Osteoblast (primary cell): ENCODE data around the gene PDXK. TPM values are rescaled to one million over a fixed set of nuclear protein-coding genes. Genes with fewer than 3 reads are reported as not detected.
A peak's percentile ranks its signal among the peaks of the same experiment; 100 is the strongest.
"Not testable (repeated sequence)": the region's sequence is repeated elsewhere in the genome, so short reads cannot be mapped to it uniquely, and the experiment has no call there.

ENCODE experiments used
- DNase-seq: peaks from one replicate; pipeline ENCODE4 v3.0.0; 2011; ENCODE audit warnings: low spot score, mixed read lengths; ENCODE audit not compliant: insufficient read length; ENCODE audit errors: missing footprints
- H2AFZ ChIP-seq: 2 replicates; pipeline ENCODE4 v1.6.0; 2011; ENCODE audit warnings: mild to moderate bottlenecking, low read length
- H3K27ac ChIP-seq: 2 replicates; pipeline ENCODE4 v1.5.1; 2011; ENCODE audit warnings: mild to moderate bottlenecking, low read depth, low read length, moderate library complexity
- H3K27me3 ChIP-seq: 2 replicates; pipeline ENCODE4 v1.6.0; 2012; ENCODE audit warnings: mild to moderate bottlenecking, control low read depth, inconsistent platforms, low read length, moderate library complexity; ENCODE audit not compliant: insufficient read depth
- H3K36me3 ChIP-seq: 2 replicates; pipeline ENCODE4 v1.5.1; 2011; ENCODE audit warnings: mild to moderate bottlenecking, low read length, control low read depth, moderate library complexity; ENCODE audit not compliant: insufficient read depth
- H3K4me1 ChIP-seq: 2 replicates; pipeline ENCODE4 v1.5.1; 2011; ENCODE audit warnings: mild to moderate bottlenecking, low read length, control low read depth, moderate library complexity; ENCODE audit not compliant: insufficient read depth
- H3K4me2 ChIP-seq: 2 replicates; pipeline ENCODE4 v1.6.0; 2011; ENCODE audit warnings: mild to moderate bottlenecking, low read length; ENCODE audit not compliant: insufficient read depth
- H3K4me3 ChIP-seq: fragments of 200-600 bp; sonication (generic); 3 replicates; pipeline ENCODE4 v1.5.1; 2012; ENCODE audit warnings: mild to moderate bottlenecking, low read length, inconsistent platforms; ENCODE audit not compliant: insufficient read depth
- H3K79me2 ChIP-seq: 2 replicates; pipeline ENCODE4 v1.6.0; 2012; ENCODE audit warnings: mild to moderate bottlenecking, low read length, control low read depth, inconsistent platforms; ENCODE audit not compliant: insufficient read depth
- H3K9me3 ChIP-seq: 2 replicates; pipeline ENCODE4 v1.5.1; 2011; ENCODE audit warnings: low read depth, low read length, control low read depth
- H4K20me1 ChIP-seq: 2 replicates; pipeline ENCODE4 v1.6.0; 2012; ENCODE audit warnings: mild to moderate bottlenecking, low read length, control low read depth; ENCODE audit not compliant: insufficient read depth
- total RNA-seq: library from RNA; depleted of rRNA; stranded (reverse); fragments of >200 nt; gene quantifications from 2 replicates; pipeline ENCODE4 v1.2.3, GENCODE V29; 2012
- TF ChIP-seq, protein P1 (sequence below): IDR thresholded peaks from 2 replicates; pipeline ENCODE4 v1.5.1; 2011; ENCODE audit warnings: mild to moderate bottlenecking, low read depth, low read length, moderate library complexity; ENCODE audit errors: extremely low read depth

Gene PDXK
- total RNA-seq, 1 donor, result 89.4 TPM

- Histone ChIP-seq H2AFZ (no peak overlapping the region), H3K4me3 (no peak overlapping the region), H4K20me1 (no peaks in the 10 kb centered on the region), H3K27ac (no peak overlapping the region), H3K4me1 (peaks cover 4% of the 10 kb centered on the region), H3K27me3 (peaks cover 3% of the 10 kb centered on the region), H3K9me3 (no peaks in the 10 kb centered on the region), H3K36me3 (peaks cover 17% of the 10 kb centered on the region), H3K79me2 (no peaks in the 10 kb centered on the region), H3K4me2 (no peak overlapping the region)
- TF ChIP-seq, protein P1, sequence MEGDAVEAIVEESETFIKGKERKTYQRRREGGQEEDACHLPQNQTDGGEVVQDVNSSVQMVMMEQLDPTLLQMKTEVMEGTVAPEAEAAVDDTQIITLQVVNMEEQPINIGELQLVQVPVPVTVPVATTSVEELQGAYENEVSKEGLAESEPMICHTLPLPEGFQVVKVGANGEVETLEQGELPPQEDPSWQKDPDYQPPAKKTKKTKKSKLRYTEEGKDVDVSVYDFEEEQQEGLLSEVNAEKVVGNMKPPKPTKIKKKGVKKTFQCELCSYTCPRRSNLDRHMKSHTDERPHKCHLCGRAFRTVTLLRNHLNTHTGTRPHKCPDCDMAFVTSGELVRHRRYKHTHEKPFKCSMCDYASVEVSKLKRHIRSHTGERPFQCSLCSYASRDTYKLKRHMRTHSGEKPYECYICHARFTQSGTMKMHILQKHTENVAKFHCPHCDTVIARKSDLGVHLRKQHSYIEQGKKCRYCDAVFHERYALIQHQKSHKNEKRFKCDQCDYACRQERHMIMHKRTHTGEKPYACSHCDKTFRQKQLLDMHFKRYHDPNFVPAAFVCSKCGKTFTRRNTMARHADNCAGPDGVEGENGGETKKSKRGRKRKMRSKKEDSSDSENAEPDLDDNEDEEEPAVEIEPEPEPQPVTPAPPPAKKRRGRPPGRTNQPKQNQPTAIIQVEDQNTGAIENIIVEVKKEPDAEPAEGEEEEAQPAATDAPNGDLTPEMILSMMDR, result no peak
- peak; percentile 29 for DNase-seq
Observed at GRCh38 chr21:43697758-43698643, 20.9 kb upstream of the PDXK start.

DNA sequence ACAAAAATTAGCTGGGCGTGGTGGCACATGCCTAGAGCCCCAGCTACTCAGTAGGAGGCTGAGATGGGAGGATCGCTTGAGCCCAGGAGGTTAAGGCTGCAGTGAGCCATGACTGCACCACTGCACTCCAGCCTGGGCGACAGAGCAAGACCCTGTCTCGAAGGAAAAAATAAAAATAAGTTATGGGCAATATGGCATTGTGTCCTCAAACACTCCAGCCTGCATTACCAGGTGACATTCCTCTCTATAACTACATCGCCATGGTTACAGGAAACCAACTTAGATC, 19.5 kb upstream of the PDXK start:
- DNase-seq, H3K27me3 ChIP-seq, H2AFZ ChIP-seq, H3K4me3 ChIP-seq, H3K27ac ChIP-seq, H3K79me2 ChIP-seq, H3K4me1 ChIP-seq, H3K9me3 ChIP-seq, H3K4me2 ChIP-seq, H4K20me1 ChIP-seq, H3K36me3 ChIP-seq: not testable (repeated sequence)

DNA sequence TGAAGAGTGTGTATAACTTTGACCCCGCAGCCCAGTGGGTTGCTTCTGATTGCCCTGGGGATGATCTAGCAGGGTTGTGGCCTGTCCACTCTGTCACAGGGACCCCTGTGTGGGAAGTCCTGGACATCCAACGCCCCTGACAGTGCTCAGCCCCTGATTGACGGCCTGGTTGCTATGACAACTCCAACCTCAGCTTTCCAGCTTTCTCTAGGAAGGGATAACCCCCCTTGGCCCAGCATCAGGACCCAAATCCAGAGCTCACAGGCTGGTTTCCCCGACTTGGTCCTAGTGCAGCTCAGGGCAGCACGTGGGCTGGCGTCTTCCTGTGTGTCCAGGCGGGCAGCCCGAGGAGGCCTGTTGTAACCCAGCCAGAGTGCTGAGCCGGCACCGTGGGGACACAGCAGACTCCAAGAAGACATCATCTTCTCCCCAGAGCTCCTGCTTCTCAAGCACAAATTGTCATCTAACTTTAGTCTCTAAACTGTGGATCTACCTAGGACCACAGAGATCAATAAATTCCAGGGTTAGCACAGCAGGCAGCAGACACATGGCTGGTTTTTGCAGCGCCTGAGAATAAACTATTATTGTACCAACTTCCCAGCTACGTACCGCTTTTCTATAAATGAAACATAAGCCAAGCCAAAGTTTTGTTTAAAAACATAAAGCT, 18.9 kb upstream of the PDXK start:
- Histone ChIP-seq H3K27me3 (peaks cover 3% of the 10 kb centered on the region), H3K27ac (no peak overlapping the region), H3K9me3 (no peaks in the 10 kb centered on the region), H3K4me3 (no peak overlapping the region), H3K4me1 (peaks cover 6% of the 10 kb centered on the region), H4K20me1 (no peaks in the 10 kb centered on the region), H2AFZ (no peak overlapping the region), H3K4me2 (no peak overlapping the region), H3K36me3 (peaks cover 3% of the 10 kb centered on the region), H3K79me2 (no peaks in the 10 kb centered on the region)
- TF ChIP-seq, protein P1, result no peak
- DNase-seq, result peak; percentile 3

- Histone ChIP-seq H4K20me1 (no peaks in the 10 kb centered on the region), H3K4me2 (no peak overlapping the region), H3K79me2 (no peaks in the 10 kb centered on the region), H3K4me1 (peaks cover 6% of the 10 kb centered on the region), H3K27me3 (peaks cover 3% of the 10 kb centered on the region), H3K36me3 (no peaks in the 10 kb centered on the region), H3K4me3 (no peak overlapping the region), H3K27ac (no peak overlapping the region), H2AFZ (no peak overlapping the region), H3K9me3 (no peaks in the 10 kb centered on the region)
- TF ChIP-seq, protein P1, result no peak
- peak; percentile 29 for DNase-seq
Observed at GRCh38 chr21:43701936-43702784, 16.8 kb upstream of the PDXK start.
